ENCODE data around the gene RERE. TPM values are rescaled to one million over a fixed set of nuclear protein-coding genes. Genes with fewer than 3 reads are reported as not detected.

The RERE gene
- total RNA-seq, 1 experiment from 2014 or later: 40.6 TPM

GRCh38 chr1:8825985-8826481 lies 8.6 kb upstream of the RERE start:
- CTCF ChIA-PET: interaction anchor here (0.9 to 1.1 kb wide), 2 partner anchors 23 to 25 kb away, joined by 3 read pairs; no protein-coding TSS in a partner anchor
- BruUV-seq (replicated peaks): no TSS peak

More at GRCh38 chr1:8825985-8826481, 8.6 kb upstream of the RERE start:
- no peaks in the 10 kb centered on the region for H3K9me3 ChIP-seq (ENCODE audit: control insufficient read depth in 1 of 2, insufficient read depth in 1 of 2, low read depth in 1 of 2, low read length in 2 of 2)
- no peak overlapping the region for H3K4me2 ChIP-seq (ENCODE audit: low read length)
- no peaks in the 10 kb centered on the region for H3K79me2 ChIP-seq (ENCODE audit: insufficient read depth, low read length)
- ChIA-PET POLR2A (no interaction called here), RAD21 (ENCODE audit: low non-redundant PET in 1 of 2, low total read pairs in 2 of 2, uncharacterized antibody in 2 of 2, unreplicated experiment in 2 of 2) (interaction anchor here in 1 of 2 experiments (1.3 kb wide), 1 partner anchor 23 kb away, joined by 4 read pairs; no protein-coding TSS in a partner anchor)
- H3K36me3 ChIP-seq (ENCODE audit: control insufficient read depth in 1 of 2, insufficient read depth in 2 of 2, low read length in 2 of 2): no peaks in the 10 kb centered on the region
- H3K9ac ChIP-seq (ENCODE audit: low read length): no peak overlapping the region
- DNase-seq (ENCODE audit: low read depth, low spot score) (no peak), ATAC-seq (peak; percentile 41)
- intact Hi-C loops (cut with micrococcal nuclease): no loop called here
- H3K9me2 ChIP-seq (ENCODE audit: insufficient read depth): no peaks in the 10 kb centered on the region
- no peaks in the 10 kb centered on the region for H3K27me3 ChIP-seq (ENCODE audit: insufficient read depth, low read length)
- no peak overlapping the region for H3K27ac ChIP-seq (ENCODE audit: low read depth, low read length)
- TF ChIP-seq POLR2AphosphoS5 (IDR thresholded peaks at IDR 0.05; ENCODE audit: low read depth, low read length): no peak
- no peak for TF ChIP-seq FOSL1 (IDR thresholded peaks at IDR 0.05; ENCODE audit: low read depth)
- no peak for TF ChIP-seq CBX3 (IDR thresholded peaks at IDR 0.05; ENCODE audit: low read depth)
- TF ChIP-seq RAD21 (IDR thresholded peaks at IDR 0.05; ENCODE audit: low read depth): no peak
- no peak for TF ChIP-seq ZBTB33 (IDR thresholded peaks at IDR 0.05; ENCODE audit: extremely low read depth, insufficient replicate concordance, low read length)
- no peak for TF ChIP-seq JUND (IDR thresholded peaks at IDR 0.05)
- no peak for TF ChIP-seq ZFX (IDR thresholded peaks at IDR 0.05)
- no peak for TF ChIP-seq TCF7L2 (IDR thresholded peaks at IDR 0.05; ENCODE audit: borderline replicate concordance, extremely low read depth, insufficient read depth, insufficient read length)
- no peak for TF ChIP-seq REST (IDR thresholded peaks at IDR 0.05; ENCODE audit: low read depth)
- no peak for TF ChIP-seq ELF1 (IDR thresholded peaks at IDR 0.05; ENCODE audit: borderline replicate concordance, low read depth)
- TF ChIP-seq EGR1 (IDR thresholded peaks at IDR 0.05; ENCODE audit: low read depth): no peak
- no peak for TF ChIP-seq CTCF (IDR thresholded peaks at IDR 0.05 in 2 of 3, conservative IDR thresholded peaks at IDR 0.05 in 1 of 3; ENCODE audit: borderline replicate concordance in 1 of 3, insufficient read depth in 1 of 3, low read depth in 2 of 3, low read length in 2 of 3)
- no peak for TF ChIP-seq ZNF274 (IDR thresholded peaks at IDR 0.05; ENCODE audit: low read depth, low read length)
- no peak for TF ChIP-seq EZH2phosphoT487 (IDR thresholded peaks at IDR 0.05; ENCODE audit: borderline replicate concordance)
- no peak for TF ChIP-seq YY1 (IDR thresholded peaks at IDR 0.05; ENCODE audit: extremely low read depth, insufficient replicate concordance, low read depth, low read length)
- no peak for TF ChIP-seq CEBPB (IDR thresholded peaks at IDR 0.05; ENCODE audit: low read depth)
- no peak for TF ChIP-seq ATF3 (IDR thresholded peaks at IDR 0.05)
- no peak for TF ChIP-seq SIN3A (IDR thresholded peaks at IDR 0.05; ENCODE audit: low read depth)
- TF ChIP-seq SP1 (IDR thresholded peaks at IDR 0.05; ENCODE audit: low read depth): no peak
- no peak for TF ChIP-seq MAX (IDR thresholded peaks at IDR 0.05)
- no peaks in the 10 kb centered on the region for H4K20me1 ChIP-seq (ENCODE audit: insufficient read depth)
- no peak overlapping the region for H3K4me3 ChIP-seq (replicated peaks in 1 of 2; ENCODE audit: low read depth in 1 of 2, low read length in 2 of 2)
- H2AFZ ChIP-seq (ENCODE audit: low read depth, low read length, poor library complexity, severe bottlenecking): no peak overlapping the region
- peaks cover 20 to 33% of the 10 kb centered on the region in 2 experiments for H3K4me1 ChIP-seq (ENCODE audit: control insufficient read depth in 1 of 2, insufficient read depth in 2 of 2, low read length in 2 of 2)
